Cardiac septum (tissue), 1 donor: ENCODE data around the gene NOP56. TPM values are rescaled to one million over a fixed set of nuclear protein-coding genes. Genes with fewer than 3 reads are reported as not detected.

ENCODE experiments used
- DNase-seq: peaks from one replicate; pipeline ENCODE4 v3.0.0-alpha.2; 2020; ENCODE audit warnings: low spot score
- intact Hi-C: fragments of 100-400 bp; cut with DNase I; formaldehyde crosslinking; loops from one replicate; pipeline ENCODE4 v1.14.0; 2022
- long read RNA-seq: library from polyadenylated mRNA; unstranded; transcript quantifications from one replicate; pipeline ENCODE4 v2.0.0, GENCODE V29; 2021
- total RNA-seq: library from RNA; stranded (reverse); fragmentation: NEBNext Ultra II Directional; extraction: Animal tissue kit (Norgen Biotek cat#: 25700); gene quantifications from one replicate; pipeline ENCODE4 v1.2.1, GENCODE V29; 2021
- donor health status: DM: no; HTN: no; CAD: no.

Gene NOP56, protein sequence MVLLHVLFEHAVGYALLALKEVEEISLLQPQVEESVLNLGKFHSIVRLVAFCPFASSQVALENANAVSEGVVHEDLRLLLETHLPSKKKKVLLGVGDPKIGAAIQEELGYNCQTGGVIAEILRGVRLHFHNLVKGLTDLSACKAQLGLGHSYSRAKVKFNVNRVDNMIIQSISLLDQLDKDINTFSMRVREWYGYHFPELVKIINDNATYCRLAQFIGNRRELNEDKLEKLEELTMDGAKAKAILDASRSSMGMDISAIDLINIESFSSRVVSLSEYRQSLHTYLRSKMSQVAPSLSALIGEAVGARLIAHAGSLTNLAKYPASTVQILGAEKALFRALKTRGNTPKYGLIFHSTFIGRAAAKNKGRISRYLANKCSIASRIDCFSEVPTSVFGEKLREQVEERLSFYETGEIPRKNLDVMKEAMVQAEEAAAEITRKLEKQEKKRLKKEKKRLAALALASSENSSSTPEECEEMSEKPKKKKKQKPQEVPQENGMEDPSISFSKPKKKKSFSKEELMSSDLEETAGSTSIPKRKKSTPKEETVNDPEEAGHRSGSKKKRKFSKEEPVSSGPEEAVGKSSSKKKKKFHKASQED
- 62.2 TPM for total RNA-seq
- long read RNA-seq, transcript NOP56-201 (12 exons, 2,400 nt): major isoform, 28 of 62 reads
- long read RNA-seq, partial matches to known transcripts: 19 of 62 reads
- long read RNA-seq, other reads (novel, unspliced or antisense): 7 of 62 reads

DNA sequence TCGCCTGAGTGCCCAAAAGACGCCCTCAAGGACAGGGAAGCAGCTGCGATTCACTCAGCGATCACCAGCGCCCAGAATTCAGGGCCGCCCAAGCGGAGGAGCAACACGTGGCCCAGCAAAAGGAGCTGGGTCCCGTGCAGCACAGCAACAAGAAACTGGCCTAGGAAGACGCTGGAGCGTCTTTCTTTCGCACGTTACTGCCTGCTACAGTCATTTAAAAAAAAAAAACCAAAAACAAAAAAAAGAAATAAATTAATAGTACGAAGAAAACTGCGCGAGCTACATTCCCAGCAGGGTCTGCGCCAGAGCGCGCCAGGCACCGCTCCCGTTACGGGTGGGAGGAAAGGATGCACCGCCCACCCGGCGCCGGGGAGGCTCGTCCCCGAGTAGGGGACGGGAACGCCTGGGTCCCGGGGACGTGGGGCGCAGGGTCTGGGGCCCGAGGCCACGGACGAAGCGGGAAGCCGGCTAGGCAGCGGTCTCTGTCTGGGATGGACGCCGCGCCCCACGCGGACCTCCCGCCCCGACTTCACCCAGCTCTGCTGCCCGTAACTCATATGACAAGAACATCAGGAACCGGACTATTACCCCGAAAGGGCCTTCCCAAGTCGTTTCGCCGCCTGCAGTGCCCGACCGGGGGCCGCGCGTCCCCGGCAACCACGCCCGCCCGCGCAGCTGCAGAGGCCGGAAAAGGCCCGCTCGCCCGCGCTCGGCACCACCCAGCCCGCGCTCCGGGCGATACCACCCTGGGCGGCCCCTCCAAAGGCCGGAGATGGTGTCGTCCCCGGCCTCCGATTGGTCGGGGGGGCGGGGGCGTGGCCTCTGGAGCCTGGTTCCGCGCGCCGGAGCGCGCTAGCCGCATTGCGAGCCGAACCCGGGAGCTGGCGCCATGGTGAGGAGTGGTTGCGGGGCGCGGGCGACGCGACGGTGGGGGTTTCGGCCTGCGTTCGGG lies at the start of gene NOP56:
TSS of gene NOP56 (plus strand) at position 861 of the 952 bp plus-strand sequence. CDS start at position 890, 29 bp downstream.
- DNase-seq: peak; percentile 96

DNA sequence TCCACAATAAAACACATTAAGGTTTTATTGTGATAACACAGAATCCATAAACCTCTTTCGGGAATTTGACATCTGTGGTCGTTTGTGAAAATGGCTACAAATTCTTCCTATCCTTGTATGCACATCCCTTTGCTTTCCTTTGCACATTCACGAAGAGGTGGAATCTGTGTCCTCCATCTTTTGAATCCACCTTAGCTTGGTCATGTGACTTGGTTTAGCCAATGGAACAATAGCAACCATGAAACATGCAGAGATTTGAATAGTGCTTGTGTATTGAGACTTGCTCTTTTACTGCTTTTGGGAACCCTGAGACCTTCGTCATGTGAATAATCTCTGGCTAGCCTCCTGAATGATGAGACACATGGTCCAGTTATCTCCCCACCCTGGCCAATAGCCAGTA lies 49.7 kb upstream of the NOP56 start:
- DNase-seq: no peak
- intact Hi-C loops: no loop called here

More for the DNA sequence above, at the start of gene NOP56:
- intact Hi-C loops: loop anchor here (5.0 kb wide), 1 partner anchor 125 kb away; no protein-coding TSS in a partner anchor

DNA sequence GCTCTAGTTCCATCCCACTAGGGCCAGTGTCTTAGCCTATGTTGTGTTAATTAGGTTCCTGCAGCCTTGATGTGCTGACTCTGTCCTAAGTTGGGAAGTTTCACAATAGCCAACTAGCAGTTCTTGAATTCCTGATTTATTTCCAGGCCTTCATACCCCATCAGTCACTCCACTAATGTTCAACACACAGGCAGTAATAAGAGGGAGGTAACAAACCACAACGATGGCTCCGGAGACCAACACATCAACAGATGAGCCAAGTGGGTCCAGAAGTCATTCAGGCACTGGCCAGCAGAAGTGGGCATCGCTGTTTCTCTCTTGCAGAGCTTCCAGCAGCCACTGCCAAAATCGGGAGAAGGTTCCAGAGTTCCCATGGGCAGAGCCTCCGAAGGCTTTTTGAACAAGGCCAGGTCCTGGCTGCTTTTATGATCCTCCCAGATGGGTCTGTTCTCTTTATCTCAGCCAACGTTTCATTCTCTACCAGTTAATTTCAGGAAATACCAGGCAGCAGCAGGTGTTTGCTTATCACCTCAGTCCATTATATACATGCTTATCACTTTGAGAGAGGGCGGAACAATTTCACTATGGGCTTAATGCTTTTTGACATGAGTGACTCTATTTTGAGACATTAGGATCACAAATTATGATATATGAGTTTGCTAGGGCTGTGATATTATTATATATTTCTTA lies 48.5 kb upstream of the NOP56 start:
- intact Hi-C loops: no loop called here
- DNase-seq: no peak

DNA sequence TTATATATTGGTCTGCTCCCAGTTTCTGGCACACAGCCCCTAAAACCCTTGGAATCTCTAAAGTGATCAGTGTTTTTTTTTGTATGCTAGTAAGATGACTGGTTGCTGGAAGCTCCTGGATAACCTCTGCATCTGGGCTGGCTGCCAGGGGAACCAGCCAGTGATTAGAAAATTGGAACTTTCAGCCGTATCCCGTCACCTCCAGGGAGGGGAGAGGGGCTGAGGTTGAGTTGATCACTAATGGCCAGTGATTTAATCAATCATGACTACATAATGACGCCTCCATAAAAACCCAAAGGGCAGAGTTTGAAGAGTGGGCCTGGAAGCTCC lies 48.0 kb upstream of the NOP56 start:
- intact Hi-C loops: no loop called here
- no peak for DNase-seq

DNA sequence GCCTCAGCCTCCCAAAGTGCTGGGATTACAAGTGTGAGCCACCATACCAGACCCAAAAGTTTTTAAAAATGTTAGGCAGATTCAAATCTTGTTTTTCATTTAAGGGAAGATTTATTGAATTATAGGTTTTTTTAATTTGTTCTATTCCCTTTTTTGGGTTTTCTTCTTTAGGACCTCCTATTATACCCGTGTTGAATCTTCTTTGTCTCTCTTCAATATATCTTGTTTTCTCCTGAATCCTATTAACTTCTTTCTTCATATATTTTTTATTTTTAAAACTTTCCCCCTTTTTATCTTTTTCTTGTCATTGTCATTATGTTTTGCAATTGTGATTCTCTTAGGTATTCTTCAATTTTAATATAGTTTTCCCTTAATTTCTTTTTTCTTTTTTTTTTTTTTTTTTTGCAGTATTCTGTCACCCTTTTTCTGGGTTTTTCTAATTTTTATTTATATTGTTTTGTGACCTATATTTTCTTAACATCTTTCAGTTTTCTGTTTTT lies 45.9 kb upstream of the NOP56 start:
- intact Hi-C loops: no loop called here
- no peak for DNase-seq

DNA sequence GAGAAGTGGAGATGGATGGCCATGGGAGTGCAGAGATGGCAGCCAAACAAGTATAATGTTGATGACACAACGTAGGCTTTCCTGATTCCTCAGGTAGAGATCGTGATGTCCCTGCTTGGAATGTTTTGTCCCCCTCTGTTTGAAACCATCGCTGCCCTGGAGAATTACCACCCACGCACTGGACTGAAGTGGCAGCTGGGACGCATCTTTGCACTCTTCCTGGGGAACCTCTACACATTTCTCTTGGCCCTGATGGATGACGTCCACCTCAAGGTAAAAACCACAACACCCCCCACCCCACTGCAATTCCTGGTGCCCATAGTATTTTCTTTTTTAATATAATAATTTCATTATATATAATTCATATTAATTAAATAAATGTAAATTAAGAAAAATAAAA lies 42.1 kb upstream of the NOP56 start:
- no peak for DNase-seq
- intact Hi-C loops: no loop called here

DNA sequence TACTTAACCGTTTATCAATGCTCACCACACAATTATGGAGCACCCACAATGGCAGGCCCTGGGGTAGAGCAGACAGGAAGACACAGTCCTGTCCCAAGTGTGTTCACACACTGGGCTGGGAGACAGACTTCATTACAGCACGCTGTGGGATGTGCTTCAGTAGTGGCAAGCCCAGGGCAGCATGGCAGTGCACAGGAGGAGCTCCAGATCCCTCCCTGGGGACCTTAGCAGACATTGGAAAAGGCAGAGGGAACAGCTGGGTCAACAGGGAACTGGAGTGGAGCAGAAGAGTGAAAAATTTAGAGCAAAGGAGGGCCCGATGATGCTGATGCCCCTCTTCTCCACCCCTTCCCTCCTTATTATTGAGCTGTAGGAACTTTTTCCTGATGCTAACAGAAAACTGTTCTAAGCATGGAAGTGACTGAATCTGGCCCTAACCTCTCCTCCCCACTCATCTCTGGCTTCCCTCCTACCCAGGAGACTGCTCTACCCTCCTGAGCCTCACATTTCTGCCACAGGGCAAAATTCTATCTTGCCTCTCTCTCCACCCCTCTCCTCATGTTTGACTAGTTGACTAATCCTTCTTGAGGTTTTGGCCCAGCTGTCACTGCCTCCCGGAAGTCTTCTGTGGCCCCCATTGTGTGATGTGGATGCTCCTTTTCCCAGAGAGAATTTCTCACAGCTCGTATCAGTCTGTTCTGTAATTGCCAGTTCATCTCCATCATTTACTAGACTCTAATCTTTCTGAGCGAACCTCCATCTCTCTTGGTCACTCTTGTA lies 41.3 kb upstream of the NOP56 start:
- DNase-seq: no peak
- intact Hi-C loops: no loop called here

DNA sequence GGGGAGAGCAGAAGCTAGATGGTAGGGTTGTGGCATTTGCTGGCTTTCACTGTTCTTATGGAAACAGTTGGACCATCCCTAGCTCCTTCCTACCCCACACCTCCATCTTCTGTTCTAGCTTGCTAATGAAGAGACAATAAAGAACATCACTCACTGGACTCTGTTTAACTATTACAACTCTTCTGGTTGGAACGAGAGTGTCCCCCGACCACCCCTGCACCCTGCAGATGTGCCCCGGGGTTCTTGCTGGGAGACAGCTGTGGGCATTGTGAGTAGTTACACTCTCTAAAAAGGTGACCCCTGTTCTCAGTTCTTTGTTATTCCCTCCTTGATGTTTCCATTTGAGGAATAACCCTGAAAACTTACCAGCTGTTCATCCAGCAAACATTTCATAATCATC lies 40.4 kb upstream of the NOP56 start:
- intact Hi-C loops: no loop called here
- no peak for DNase-seq

DNA sequence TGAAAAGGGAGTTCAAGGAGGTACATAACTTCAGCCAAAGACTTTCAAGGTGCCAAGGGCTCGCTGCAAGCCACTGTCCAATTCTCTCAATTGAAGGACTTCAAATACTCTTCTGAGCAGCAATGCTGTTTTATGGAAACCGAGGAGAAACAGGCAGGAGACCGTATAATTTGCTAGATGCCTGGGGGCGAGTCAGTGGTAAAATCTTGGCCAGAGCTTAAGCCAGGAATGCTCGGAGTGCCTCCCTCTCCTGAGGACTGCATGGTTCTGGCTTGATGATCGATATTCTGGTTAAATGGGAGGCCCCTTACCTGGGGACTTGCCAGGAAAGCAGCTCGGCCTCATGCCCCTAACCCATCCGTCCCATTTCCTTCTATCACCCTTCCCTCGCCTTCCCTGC lies 35.8 kb upstream of the NOP56 start:
- intact Hi-C loops: no loop called here
- no peak for DNase-seq

DNA sequence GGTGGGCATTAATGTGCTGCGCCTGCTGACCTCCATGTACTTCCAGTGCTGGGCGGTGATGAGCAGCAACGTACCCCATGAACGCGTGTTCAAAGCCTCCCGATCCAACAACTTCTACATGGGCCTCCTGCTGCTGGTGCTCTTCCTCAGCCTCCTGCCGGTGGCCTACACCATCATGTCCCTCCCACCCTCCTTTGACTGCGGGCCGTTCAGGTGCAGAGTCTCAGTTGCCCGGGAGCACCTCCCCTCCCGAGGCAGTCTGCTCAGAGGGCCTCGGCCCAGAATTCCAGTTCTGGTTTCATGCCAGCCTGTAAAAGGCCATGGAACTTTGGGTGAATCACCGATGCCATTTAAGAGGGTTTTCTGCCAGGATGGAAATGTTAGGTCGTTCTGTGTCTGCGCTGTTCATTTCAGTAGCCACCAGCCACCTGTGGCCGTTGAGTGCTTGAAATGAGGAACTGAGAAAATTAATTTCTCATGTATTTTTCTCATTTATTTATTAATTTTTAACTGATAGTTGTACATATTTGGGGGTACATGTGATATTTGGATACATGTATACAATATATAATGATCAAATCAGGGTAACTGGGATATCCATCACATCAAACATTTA lies 35.2 kb upstream of the NOP56 start:
- intact Hi-C loops: no loop called here
- no peak for DNase-seq

DNA sequence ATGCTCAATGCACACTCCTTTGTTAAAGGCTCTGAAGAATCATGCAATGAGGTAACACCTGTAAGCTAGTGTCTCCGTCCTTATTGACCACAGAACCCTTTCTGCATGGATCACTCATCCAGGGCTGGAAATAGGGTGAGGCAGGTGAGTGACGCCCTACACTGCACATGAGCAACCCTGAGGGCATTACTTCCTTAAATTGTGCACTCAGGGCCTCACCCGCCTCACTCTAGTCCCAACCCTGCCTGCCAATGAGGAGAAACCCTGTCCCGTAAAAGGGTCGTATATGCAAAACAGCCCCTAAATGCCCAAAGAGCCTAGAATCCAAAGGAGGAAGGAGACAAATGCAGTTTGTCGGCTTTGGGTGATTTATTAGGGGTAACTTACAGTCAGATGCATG lies 33.6 kb upstream of the NOP56 start:
- no peak for DNase-seq
- intact Hi-C loops: no loop called here

DNA sequence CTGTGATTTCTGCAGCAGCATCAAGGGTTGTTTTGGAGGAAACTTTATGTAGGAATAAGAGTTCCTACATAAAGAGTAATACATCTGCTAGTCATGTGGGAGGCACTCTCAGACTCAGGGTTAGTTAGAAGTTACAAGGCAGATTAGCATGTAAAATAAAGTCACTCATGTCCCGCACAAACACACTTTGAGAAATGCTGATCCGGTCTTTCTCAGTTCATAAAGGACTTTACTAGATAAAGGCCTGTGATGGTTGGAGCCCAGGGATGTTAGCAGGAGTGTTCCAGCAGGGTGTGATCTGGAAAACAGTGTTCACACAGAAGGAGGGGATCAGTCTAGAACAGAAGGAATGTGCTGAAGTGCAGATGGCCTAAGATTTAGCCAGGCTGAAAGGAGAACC lies 33.1 kb upstream of the NOP56 start:
- intact Hi-C loops: no loop called here

DNA sequence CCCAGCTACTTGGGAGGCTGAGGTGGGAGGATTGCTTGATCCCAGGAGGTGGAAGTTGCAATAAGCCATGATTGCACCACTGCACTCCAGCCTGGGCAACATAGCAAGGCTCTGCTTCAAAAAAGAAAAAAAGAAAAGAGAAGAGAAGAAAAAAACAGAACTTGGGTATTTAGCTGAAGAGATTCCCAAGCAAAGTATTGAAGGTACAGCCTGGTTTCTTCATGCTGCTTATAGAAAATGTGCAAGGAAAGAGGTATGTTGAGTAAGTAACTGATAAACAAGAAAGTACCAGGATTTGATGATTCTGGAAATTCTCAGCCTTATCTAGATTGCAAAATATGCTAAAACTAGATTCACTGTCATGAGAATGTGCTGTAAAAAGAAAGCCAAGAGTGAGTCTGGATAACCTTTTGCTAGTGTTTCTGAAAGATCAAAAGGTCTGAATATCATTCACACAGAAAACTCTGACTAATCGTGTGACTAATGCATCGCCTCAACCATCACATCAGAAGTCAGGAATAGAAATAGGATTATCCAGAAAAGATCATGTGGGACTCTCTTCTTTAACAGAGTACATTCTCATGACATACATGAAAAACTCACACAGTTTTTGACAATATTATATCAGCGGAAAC lies 32.4 kb upstream of the NOP56 start:
- intact Hi-C loops: no loop called here

More for the DNA sequence above, 33.1 kb upstream of the NOP56 start:
- no peak for DNase-seq

DNA sequence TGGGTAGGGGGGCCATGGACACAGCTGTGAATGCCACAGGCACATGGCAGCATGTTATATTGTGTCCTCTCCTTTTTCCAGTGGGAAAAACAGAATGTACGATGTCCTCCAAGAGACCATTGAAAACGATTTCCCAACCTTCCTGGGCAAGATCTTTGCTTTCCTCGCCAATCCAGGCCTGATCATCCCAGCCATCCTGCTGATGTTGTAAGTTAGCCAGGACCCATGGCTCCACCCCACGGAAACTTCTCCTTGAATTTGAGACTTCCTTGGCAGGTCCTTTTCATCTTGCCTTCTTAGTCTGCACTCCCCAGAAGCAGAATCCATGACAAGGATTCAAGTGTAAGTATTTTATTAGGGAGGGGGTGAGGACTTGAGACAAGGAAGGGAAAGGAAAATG lies 28.2 kb upstream of the NOP56 start:
- no peak for DNase-seq
- intact Hi-C loops: no loop called here

More for the DNA sequence above, 32.4 kb upstream of the NOP56 start:
- DNase-seq: no peak

DNA sequence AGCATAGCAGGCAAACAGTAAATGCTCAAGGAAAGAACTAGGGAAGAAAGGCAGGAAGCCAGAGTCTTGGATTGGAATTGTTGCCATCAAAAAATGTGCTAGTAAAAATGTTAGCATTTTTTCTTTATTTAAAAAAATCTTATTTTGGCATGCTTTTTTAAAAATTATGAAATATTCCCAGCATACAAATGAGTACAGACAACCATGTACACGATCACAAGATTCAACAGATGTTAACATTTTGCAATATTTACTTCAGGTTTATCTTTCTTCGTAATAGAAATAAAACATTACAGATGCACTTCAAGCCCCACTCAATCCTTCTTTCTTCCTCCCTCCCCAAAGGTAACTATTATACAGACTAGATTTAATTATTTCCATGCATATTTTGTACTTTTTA lies 27.4 kb upstream of the NOP56 start:
- intact Hi-C loops: no loop called here
- DNase-seq: no peak

DNA sequence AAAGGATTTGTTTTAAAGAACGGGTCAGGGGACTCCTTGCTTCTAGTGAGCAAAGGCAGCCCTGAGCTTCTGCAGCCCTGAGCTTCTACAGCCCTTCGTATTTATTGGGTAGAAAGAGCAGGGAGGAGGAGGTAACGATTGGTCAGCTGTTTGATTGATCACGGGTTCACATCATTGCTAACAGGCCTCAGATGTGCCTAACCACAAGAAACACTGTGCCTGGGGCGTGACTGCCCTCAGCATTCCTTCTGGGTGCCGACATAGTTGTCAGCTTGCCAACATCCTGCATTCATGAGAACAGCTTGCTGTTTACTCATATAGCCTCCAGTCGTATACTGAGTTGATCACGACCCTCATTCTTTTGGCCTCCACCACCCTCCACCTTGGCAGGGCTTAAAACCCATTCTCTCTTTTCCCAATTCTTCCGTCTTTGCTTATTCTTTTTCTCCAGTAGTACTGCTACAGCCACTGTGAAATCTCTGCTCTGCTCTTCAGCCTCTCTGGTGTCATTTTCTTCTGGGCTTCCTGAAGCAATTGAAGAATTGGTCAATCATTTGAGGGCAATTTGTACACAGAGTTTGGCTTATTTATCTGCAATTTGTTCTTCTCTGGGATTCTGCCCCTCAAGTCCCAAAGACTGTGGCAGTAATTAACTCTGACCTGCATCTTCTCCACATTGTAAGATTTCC lies 25.4 kb upstream of the NOP56 start:
- intact Hi-C loops: no loop called here
- DNase-seq: no peak

DNA sequence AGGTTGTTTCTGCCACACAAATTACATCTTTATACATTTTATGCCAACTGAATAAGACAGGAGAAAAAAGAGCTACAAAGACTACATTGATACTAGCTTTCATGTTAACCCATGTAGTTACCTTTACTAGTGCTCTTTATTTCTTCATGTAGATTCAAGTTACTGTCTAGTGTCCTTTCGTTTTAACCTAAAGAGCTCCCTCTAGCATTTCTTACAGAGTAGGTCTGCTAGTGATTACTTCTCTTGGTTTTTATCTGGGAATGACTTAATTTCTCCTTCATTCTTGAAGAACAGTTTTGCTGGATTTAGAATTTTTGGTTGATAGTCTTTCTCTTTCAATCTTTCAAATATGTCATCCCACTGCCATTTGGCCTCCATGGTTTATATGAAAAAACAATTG lies 21.2 kb upstream of the NOP56 start:
- intact Hi-C loops: no loop called here
- no peak for DNase-seq
